Spleen (tissue), 11 donors: ENCODE measurements around the gene RAB6A. TPM values are rescaled to one million over a fixed set of nuclear protein-coding genes. Genes with fewer than 3 reads are reported as not detected.

Source experiments
- DNase-seq: peaks from one replicate; pipeline ENCODE4 v3.0.0-alpha.2; 2020
- H3K27ac ChIP-seq, 8 donors: fragments of 200-600 bp; sonication (generic) in 7 of 8; 1 replicate in 4 of 8; 2 replicates in 4 of 8; pipeline versions ENCODE4 v1.5.0 to v1.8.0; 2016 to 2021; ENCODE audit warnings: inconsistent platforms in 4 of 8, mild to moderate bottlenecking in 4 of 8, moderate library complexity in 1 of 8
- H3K27me3 ChIP-seq, 7 donors: fragments of 200-600 bp; sonication (generic) in 6 of 7; replicated peaks in 1 of 7; 1 replicate in 4 of 7; 2 replicates in 3 of 7; pipeline versions ENCODE4 v1.5.0 to v1.8.0; 2016 to 2021; ENCODE audit warnings: inconsistent platforms in 3 of 7, mild to moderate bottlenecking in 1 of 7
- H3K36me3 ChIP-seq, 6 donors: fragments of 200-600 bp; sonication (generic) in 5 of 6; 1 replicate in 4 of 6; 2 replicates in 2 of 6; pipeline versions ENCODE4 v1.5.0 to v1.8.0; 2016 to 2021; ENCODE audit warnings: inconsistent platforms in 2 of 6
- H3K4me1 ChIP-seq, 6 donors: fragments of 200-600 bp; sonication (generic) in 5 of 6; 1 replicate in 3 of 6; 2 replicates in 3 of 6; pipeline versions ENCODE4 v1.5.0 to v1.8.0; 2016 to 2021; ENCODE audit warnings: inconsistent platforms in 3 of 6
- H3K4me3 ChIP-seq, 8 donors: fragments of 200-600 bp; sonication (generic) in 7 of 8; 1 replicate in 4 of 8; 2 replicates in 4 of 8; pipeline versions ENCODE4 v1.5.0 to v1.8.0; 2016 to 2021; ENCODE audit warnings: inconsistent platforms in 4 of 8, mild to moderate bottlenecking in 4 of 8, moderate library complexity in 2 of 8
- H3K9me3 ChIP-seq, 8 donors: fragments of 200-600 bp; sonication (generic) in 7 of 8; 1 replicate in 4 of 8; 2 replicates in 4 of 8; pipeline versions ENCODE4 v1.5.0 to v1.8.0; 2016 to 2021; ENCODE audit warnings: inconsistent platforms in 4 of 8
- CTCF ChIP-seq, 11 experiments: fragments of 200-600 bp in 7 of 11; fragments of 450-650 bp in 4 of 11; sonication (generic) in 4 of 11; IDR thresholded peaks in 8 of 11; conservative IDR thresholded peaks in 3 of 11; 1 replicate in 7 of 11; 2 replicates in 4 of 11; pipeline versions ENCODE4 v1.4.0 to v1.8.0; 2016 to 2021; ENCODE audit warnings: antibody characterized with exemption in 11 of 11, inconsistent platforms in 4 of 11, mild to moderate bottlenecking in 1 of 11
- POLR2A ChIP-seq, 3 donors: fragments of 450-650 bp; IDR thresholded peaks; one replicate each; pipeline ENCODE4 v1.5.1; 2017; ENCODE audit warnings: antibody characterized with exemption in 3 of 3, mild to moderate bottlenecking in 1 of 3
- POLR2AphosphoS5 ChIP-seq, 3 donors: sonication (generic); formaldehyde crosslinking; IDR thresholded peaks; one replicate each; pipeline ENCODE4 v1.5.1; 2017; ENCODE audit warnings: antibody characterized with exemption in 3 of 3
- WGBS, 5 donors: extraction: QIAGEN DNeasy Blood & Tissue Kit in 3 of 5; methylation state at CpG; one replicate each; pipeline versions ENCODE4 v1.1.5 to v1.1.7; 2013 to 2018; 5-methylcytosine and 5-hydroxymethylcytosine counted together
- intact Hi-C: fragments of 100-400 bp; cut with DNase I; formaldehyde crosslinking; loops from one replicate; pipeline ENCODE4 v1.15.0; 2023; ENCODE audit warnings: low total_unique reads
- polyA plus RNA-seq, 3 donors: library from polyadenylated mRNA; stranded (reverse); fragments of 200-250 nt; gene quantifications; one replicate each; pipeline ENCODE4 v1.2.1, GENCODE V29; 2013
- total RNA-seq, 7 donors: library from RNA; depleted of rRNA in 3 of 7; stranded (reverse); fragments of >200 nt in 3 of 7; fragmentation: NEBNext Ultra II Directional in 4 of 7; extraction: Animal tissue kit (Norgen Biotek cat#: 25700) in 4 of 7; gene quantifications; one replicate each; pipeline versions ENCODE4 v1.1.0 to v1.2.1, GENCODE V29; 2016 to 2021
- donor health status: healthy with polysubstance abuse.
- donor health status: DM: no; HTN: no; CAD: no; lungs with moderate emphysema.
- donor health status: DM: no; HTN: no; CAD: no.
- donor health status: Bipolar disorder and iron deficiency.
- donor health status: healthy.
- donor health status: DM: no; HTN: no; CAD: no.
- donor health status: DM: yes; HTN: yes; CAD: no.

The RAB6A gene
- total and polyA plus RNA-seq, 10 donors: 25.7 to 144 (median 97.4) TPM

GRCh38 chr11:73801136-73801535 is 40.3 kb upstream of the RAB6A start:
- no peaks in the 10 kb centered on the region for H3K4me1 ChIP-seq
- H3K4me3 ChIP-seq: no peak overlapping the region
- intact Hi-C loops: no loop called here
- H3K9me3 ChIP-seq: no peaks in the 10 kb centered on the region
- TF ChIP-seq POLR2AphosphoS5 (IDR thresholded peaks at IDR 0.05) (no peak), POLR2A (IDR thresholded peaks at IDR 0.05) (no peak), CTCF (IDR thresholded peaks at IDR 0.05 in 8 of 11, conservative IDR thresholded peaks at IDR 0.05 in 3 of 11) (no peak)
- DNase-seq: no peak
- WGBS, 5 donors: 52 to 85% (median 72%) methylated on average over 1 of the region's 1 CpG
- H3K36me3 ChIP-seq: peaks cover 0 to 35% (median 13%) of the 10 kb centered on the region in 6 donors
- no peaks in the 10 kb centered on the region for H3K27me3 ChIP-seq
- H3K27ac ChIP-seq: no peak overlapping the region

GRCh38 chr11:73800276-73800806 is 39.5 kb upstream of the RAB6A start:
- Histone ChIP-seq H3K36me3 (peaks cover 0 to 35% (median 12%) of the 10 kb centered on the region in 6 donors), H3K27ac (no peak overlapping the region), H3K27me3 (no peaks in the 10 kb centered on the region), H3K9me3 (no peaks in the 10 kb centered on the region), H3K4me3 (no peak overlapping the region), H3K4me1 (no peaks in the 10 kb centered on the region)
- no peak for DNase-seq
- intact Hi-C loops: no loop called here
- 82 to 88% (median 88%) methylated on average over 4 of the region's 4 CpGs for WGBS, 5 donors
- no peak for TF ChIP-seq CTCF (IDR thresholded peaks at IDR 0.05 in 8 of 11, conservative IDR thresholded peaks at IDR 0.05 in 3 of 11)
- no peak for TF ChIP-seq POLR2A (IDR thresholded peaks at IDR 0.05)
- no peak for TF ChIP-seq POLR2AphosphoS5 (IDR thresholded peaks at IDR 0.05)

GRCh38 chr11:73797457-73797856 is 36.6 kb upstream of the RAB6A start:
- DNase-seq: no peak
- Histone ChIP-seq H3K4me1 (peaks cover 0 to 3% (median 0%) of the 10 kb centered on the region in 6 donors), H3K27me3 (no peaks in the 10 kb centered on the region), H3K4me3 (no peak overlapping the region), H3K9me3 (no peaks in the 10 kb centered on the region), H3K36me3 (peaks cover 0 to 35% (median 12%) of the 10 kb centered on the region in 6 donors), H3K27ac (no peak overlapping the region)
- WGBS, 5 donors: 74 to 98% (median 95%) methylated on average over 4 to 10 of the region's 10 CpGs
- no peak for TF ChIP-seq POLR2A (IDR thresholded peaks at IDR 0.05)
- TF ChIP-seq POLR2AphosphoS5 (IDR thresholded peaks at IDR 0.05): peak in 2 of 3 donors; percentile 7 to 36
- TF ChIP-seq CTCF (IDR thresholded peaks at IDR 0.05 in 8 of 11, conservative IDR thresholded peaks at IDR 0.05 in 3 of 11): no peak
- intact Hi-C loops: no loop called here

GRCh38 chr11:73795925-73796632 is 35.2 kb upstream of the RAB6A start:
- no peak for DNase-seq
- intact Hi-C loops: no loop called here
- peaks cover 0 to 42% (median 12%) of the 10 kb centered on the region in 6 donors for H3K36me3 ChIP-seq
- H3K27me3 ChIP-seq: no peaks in the 10 kb centered on the region
- no peak overlapping the region for H3K4me3 ChIP-seq
- no peak for TF ChIP-seq POLR2AphosphoS5 (IDR thresholded peaks at IDR 0.05)
- no peak for TF ChIP-seq POLR2A (IDR thresholded peaks at IDR 0.05)
- TF ChIP-seq CTCF (IDR thresholded peaks at IDR 0.05 in 8 of 11, conservative IDR thresholded peaks at IDR 0.05 in 3 of 11): no peak
- H3K4me1 ChIP-seq: peaks cover 0 to 5% (median 0%) of the 10 kb centered on the region in 6 donors
- 90 to 93% (median 91%) methylated on average over 10 to 19 of the region's 19 CpGs for WGBS, 5 donors
- H3K27ac ChIP-seq: no peak overlapping the region
- H3K9me3 ChIP-seq: no peaks in the 10 kb centered on the region
